Measurements from ENCODE around the gene RPSA.

- TF ChIP-seq POLR2A (IDR thresholded peaks at IDR 0.05; ENCODE audit: low read depth, low read length) (no peak), POLR2AphosphoS5 (IDR thresholded peaks at IDR 0.05; ENCODE audit: low read depth, low read length) (no peak), TAF1 (IDR thresholded peaks at IDR 0.05; ENCODE audit: low read depth, low read length) (no peak), SPI1 (IDR thresholded peaks at IDR 0.05; ENCODE audit: low read depth, low read length) (no peak), PAX5 (IDR thresholded peaks at IDR 0.05; ENCODE audit: insufficient read depth, low read length, severe bottlenecking) (no peak)
Observed at GRCh38 chr3:39408493-39409372, 2.2 kb downstream of the RPSA start.
